HG03066 (cell line): ENCODE measurements around the gene TMEM267.
"Not testable (repeated sequence)": the region's sequence is repeated elsewhere in the genome, so short reads cannot be mapped to it uniquely, and the experiment has no call there.

Experiments
- ATAC-seq: cut with Tn5 transposase; IDR thresholded peaks from one replicate; pipeline ENCODE4 v1.9.1; 2021; ENCODE audit warnings: low read depth; ENCODE audit not compliant: unreplicated experiment

TMEM267 gene

DNA sequence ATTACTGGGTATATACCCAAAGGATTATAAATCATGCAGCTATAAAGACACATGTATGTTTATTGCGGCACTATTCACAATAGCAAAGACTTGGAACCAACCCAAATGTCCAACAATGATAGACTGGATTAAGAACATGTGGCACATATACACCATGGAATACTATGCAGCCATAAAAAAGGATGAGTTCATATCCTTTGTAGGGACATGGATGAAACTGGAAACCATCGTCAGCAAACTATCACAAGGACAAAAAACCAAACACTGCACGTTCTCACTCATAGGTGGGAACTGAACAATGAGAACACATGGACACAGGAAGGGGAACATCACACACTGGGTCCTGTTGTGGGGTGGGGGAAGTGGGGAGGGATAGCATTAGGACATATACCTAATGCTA is 18.2 kb downstream of the TMEM267 start:
- ATAC-seq = not testable (repeated sequence)

- no peak for ATAC-seq
These were observed 22.6 kb downstream of the TMEM267 start for GRCh38 chr5:43461066-43461465.

- ATAC-seq = no peak
These were observed 27.1 kb downstream of the TMEM267 start for GRCh38 chr5:43456556-43456955.

DNA sequence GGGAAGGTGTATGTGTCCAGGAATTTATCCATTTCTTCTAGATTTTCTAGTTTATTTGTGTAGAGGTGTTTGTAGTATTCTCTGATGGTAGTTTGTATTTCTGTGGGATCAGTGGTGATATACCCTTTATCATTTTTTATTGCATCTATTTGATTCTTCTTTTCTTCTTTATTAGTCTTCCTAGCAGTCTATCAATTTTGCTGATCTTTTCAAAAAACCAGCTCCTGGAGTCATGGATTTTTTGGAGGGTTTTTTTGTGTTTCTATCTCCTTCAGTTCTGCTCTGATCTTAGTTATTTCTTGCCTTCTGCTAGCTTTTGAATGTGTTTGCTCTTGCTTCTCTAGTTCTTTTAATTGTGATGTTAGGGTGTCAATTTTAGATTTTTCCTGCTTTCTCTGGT is 42.1 kb downstream of the TMEM267 start:
- ATAC-seq = not testable (repeated sequence)

GRCh38 chr5:43437062-43437660 is 46.5 kb downstream of the TMEM267 start:
- ATAC-seq = no peak

GRCh38 chr5:43433382-43433781 is 50.3 kb downstream of the TMEM267 start:
- ATAC-seq = no peak

- ATAC-seq = no peak
These were observed 50.9 kb downstream of the TMEM267 start for GRCh38 chr5:43432486-43433375.

DNA sequence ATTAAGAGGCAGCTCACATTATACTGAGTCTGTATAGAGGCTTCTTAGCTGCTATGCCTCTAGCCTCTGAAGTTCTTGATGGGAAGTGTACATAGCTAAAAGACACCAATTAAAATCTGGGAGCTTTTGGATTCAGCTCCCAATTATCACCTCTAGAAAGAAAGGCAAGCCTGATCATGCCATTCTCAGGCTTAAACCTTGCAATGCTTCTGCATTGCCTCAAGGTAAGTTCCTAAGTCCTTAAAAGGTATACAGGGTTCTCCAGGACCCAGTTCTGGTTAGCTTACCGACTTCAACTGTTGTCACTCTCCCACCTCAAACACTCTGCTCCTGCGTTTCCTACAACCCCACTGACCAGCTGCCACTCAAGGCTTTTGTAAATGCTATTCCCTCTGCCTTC is 54.0 kb downstream of the TMEM267 start:
- no peak for ATAC-seq

DNA sequence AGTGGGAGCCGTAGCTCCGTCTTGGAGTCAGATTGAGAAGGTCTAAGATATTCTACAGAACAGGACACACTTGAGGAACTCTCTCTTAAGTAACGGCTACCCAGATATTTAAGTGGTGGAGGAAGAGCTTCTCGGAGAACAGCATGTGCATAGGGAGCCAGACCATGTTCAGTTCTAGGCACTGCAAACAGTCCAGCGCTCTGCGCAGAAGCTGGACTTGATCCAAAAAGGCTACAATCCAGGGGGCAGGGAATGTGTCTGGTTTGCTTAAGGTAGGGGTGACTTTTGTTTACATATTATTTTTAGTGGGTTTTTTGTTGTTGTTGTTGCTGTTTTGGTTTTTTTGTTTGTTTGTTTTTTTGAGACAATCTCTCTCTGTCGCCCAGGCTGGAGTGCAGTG is 54.6 kb downstream of the TMEM267 start:
- no peak for ATAC-seq

GRCh38 chr5:43427306-43427705 is 56.4 kb downstream of the TMEM267 start:
- no peak for ATAC-seq

- ATAC-seq = no peak
These were observed 57.7 kb downstream of the TMEM267 start for GRCh38 chr5:43425983-43426382.

- ATAC-seq = not testable (repeated sequence)
These were observed 60.6 kb downstream of the TMEM267 start for GRCh38 chr5:43423086-43423485.

DNA sequence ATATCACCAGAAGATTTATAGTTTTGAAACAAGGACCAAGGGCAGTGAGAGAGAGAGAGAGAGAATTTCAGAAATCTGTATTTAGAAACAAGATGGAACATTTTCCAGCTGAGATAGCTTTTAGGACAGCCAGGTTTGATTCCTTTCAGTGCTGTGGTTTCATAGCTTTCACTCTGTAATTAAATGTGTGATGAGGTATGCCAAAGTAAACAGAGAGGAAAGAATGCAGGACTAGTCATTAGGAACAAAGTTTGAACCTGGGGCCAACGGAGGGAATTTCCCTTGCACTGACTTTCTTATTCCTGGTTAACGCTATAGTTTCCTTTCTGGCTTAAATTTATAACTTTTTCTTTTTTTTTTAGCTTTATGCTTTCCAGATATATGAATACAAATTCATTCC is 61.5 kb downstream of the TMEM267 start:
- no peak for ATAC-seq

DNA sequence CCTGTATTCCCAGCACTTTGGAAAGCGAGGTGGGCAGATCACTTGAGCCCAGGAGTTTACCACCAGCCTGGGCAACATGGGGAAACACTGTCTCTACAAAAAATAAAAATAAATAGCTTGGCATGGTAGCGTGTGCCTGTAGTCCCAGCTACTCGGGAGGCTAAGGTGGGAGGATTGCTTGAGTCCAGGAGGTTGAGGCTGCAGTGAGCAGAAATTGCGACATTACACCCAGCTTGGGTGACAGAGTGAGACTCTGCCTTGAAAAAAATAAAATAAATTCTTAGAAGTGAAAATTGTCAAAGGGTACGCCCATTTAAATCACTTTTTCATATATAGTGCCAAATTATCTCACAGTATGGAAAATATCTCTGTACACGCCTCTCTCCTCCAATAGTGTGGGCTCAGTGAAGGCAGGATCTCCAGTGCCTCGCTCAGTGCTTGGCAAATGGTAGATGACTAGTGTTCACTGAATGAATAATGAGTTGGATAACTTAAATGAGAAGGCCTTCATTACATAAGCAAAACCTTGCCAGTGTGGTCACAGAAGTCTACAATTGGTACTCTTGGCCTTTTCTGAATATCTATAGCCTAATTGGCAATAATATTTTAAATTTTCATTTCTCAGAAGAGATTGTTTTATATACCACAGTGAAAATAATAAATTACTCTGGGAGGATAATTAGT is 62.1 kb downstream of the TMEM267 start:
- ATAC-seq = no peak

- no peak for ATAC-seq
These were observed 63.4 kb downstream of the TMEM267 start for GRCh38 chr5:43420241-43420640.

DNA sequence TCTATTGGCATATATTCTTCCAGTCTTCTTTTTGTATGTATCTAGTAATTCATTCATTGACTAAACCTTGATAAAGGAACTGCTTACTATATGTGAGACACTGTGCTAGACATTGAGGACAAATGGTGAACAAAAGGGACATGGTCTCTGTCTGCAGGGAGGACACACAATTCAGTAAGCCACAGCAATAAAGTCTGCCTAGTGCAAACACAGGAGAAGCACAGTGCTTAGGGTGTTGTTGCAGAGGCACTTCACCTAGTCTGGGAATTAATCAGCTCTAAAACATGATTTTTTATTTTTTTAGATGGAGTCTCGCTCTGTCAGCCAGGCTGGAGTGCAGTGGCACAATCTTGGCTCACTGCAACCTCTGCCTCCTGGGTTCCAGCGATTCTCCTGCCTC is 65.1 kb downstream of the TMEM267 start:
- ATAC-seq = no peak

- ATAC-seq = no peak
These were observed 66.8 kb downstream of the TMEM267 start for GRCh38 chr5:43416803-43417394.

DNA sequence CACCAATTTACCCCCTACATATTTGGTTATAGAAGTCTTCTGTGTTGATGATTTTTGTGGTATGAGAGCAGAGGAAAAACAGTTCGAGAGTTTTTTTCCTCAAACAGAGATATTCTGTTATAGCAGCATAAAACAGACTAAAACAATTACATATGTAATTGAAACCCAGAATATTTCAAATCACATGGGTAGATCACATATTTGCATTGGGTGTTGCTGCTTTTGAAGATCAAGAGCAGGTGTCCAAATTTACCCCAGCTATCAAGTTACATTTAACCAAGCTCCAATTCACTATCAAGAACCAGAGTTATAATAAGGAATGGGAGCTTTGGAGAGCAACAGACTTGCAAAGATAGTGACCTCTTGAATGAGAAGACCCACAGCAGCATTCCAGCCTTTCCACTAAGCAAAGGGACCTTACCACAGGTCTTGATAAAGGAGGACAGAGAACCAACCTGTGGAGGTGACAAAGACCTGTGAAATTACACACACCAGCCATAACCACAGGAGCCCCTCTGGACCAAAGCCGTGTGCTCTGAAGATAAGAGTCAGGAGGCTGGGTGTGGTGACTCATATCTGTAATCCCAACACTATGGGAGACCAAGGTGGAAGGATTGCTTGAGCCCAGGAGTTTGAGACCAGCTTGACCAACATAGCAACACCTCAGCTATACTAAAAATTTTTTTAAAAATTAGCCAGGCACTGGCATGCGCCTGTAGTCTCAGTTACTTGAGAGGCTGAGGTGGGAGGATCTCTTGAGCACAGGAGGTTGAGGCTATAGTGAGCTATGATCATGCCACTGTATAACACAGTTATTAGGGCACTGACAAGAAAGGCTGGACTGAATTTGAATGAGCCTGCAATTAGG is 67.5 kb downstream of the TMEM267 start:
- ATAC-seq = no peak

DNA sequence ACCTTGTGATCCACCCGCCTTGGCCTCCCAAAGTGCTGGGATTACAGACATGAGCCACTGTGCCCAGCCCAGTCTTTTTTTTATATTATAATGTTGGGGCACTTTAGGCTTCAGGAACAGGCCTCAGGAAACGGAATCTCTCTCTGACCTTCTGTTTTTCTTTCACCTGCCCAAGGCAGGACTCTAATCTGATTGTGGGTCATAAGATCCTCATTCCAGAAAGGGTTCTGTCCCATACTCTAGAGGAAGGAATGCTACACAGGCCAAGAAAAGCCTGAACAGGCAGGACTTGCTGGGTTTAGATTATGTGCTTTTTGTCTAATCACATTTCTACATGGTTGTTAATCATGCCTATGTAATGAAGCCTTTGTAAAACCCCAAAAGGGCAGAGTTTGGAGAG is 69.7 kb downstream of the TMEM267 start:
- no peak for ATAC-seq

DNA sequence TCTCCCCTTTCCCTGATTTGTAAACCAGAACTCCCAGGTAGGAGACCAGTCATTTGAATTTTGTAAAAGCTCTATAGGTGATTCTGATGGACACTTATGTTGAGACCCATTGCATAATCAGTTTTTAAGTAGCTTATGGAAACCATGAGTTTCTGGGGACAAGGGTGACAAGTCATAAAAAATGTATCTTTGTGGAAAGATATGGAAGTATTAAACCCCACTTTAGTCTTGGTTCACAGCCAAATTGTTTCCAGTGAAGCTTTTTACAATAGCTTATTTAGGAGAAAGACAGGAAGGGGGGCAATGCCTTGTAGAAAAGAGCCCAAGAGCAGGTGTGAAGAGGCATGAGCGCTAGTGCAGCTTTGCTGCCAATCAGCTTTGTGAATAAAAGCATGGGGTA is 71.0 kb downstream of the TMEM267 start:
- ATAC-seq = no peak
